Loucy (cell line): ENCODE data around the gene MSN.
"Not testable (repeated sequence)": the region's sequence is repeated elsewhere in the genome, so short reads cannot be mapped to it uniquely, and the experiment has no call there.

ENCODE experiments used
- H2AFZ ChIP-seq: fragments of 200-600 bp; sonication (generic); 2 replicates; pipeline ENCODE4 v1.6.0; 2016; ENCODE audit warnings: antibody characterized with exemption, mild to moderate bottlenecking, low read length, moderate library complexity
- H3F3A ChIP-seq: fragments of 200-600 bp; 2 replicates; pipeline ENCODE4 v1.6.0; 2016; ENCODE audit warnings: antibody characterized with exemption, low read depth, mild to moderate bottlenecking
- H3K27me3 ChIP-seq: fragments of 200-600 bp; sonication (generic); 2 replicates; pipeline ENCODE4 v1.6.1; 2014; ENCODE audit warnings: low read length, mild to moderate bottlenecking; ENCODE audit not compliant: insufficient read depth, poor library complexity, severe bottlenecking
- H3K36me3 ChIP-seq: fragments of 200-600 bp; sonication (generic); 2 replicates; pipeline ENCODE4 v1.6.1; 2016; ENCODE audit warnings: low read length; ENCODE audit not compliant: insufficient read depth
- H3K4me1 ChIP-seq: fragments of 200-600 bp; sonication (generic); 2 replicates; pipeline ENCODE4 v1.5.1; 2014; ENCODE audit warnings: low read length, mild to moderate bottlenecking; ENCODE audit not compliant: insufficient read depth, poor library complexity, severe bottlenecking
- H3K4me2 ChIP-seq: fragments of 200-600 bp; sonication (generic); 2 replicates; pipeline ENCODE4 v1.6.0; 2014; ENCODE audit warnings: antibody characterized with exemption, low read length, low read depth, mild to moderate bottlenecking; ENCODE audit not compliant: poor library complexity, severe bottlenecking
- H3K4me3 ChIP-seq: fragments of 200-600 bp; sonication (generic); 2 replicates; pipeline ENCODE4 v1.5.1; 2014; ENCODE audit warnings: low read length, mild to moderate bottlenecking, mixed read lengths; ENCODE audit not compliant: poor library complexity, severe bottlenecking
- H3K79me2 ChIP-seq: fragments of 200-600 bp; sonication (generic); 2 replicates; pipeline ENCODE4 v1.6.1; 2014; ENCODE audit warnings: low read length; ENCODE audit not compliant: insufficient read depth
- H3K9ac ChIP-seq: fragments of 200-600 bp; sonication (generic); 2 replicates; pipeline ENCODE4 v1.6.0; 2014; ENCODE audit warnings: mild to moderate bottlenecking, low read depth, low read length, moderate library complexity; ENCODE audit not compliant: poor library complexity, severe bottlenecking
- H3K9me2 ChIP-seq: fragments of 200-600 bp; sonication (generic); replicated peaks from 2 replicates; pipeline ENCODE4 v1.6.1; 2016; ENCODE audit warnings: low read depth, low read length, mixed read lengths
- H3K9me3 ChIP-seq: fragments of 200-600 bp; sonication (generic); 2 replicates; pipeline ENCODE4 v1.6.1; 2014; ENCODE audit warnings: mild to moderate bottlenecking, antibody characterized with exemption, low read length, low read depth; ENCODE audit not compliant: insufficient read depth
- H4K20me1 ChIP-seq: fragments of 200-600 bp; sonication (generic); 2 replicates; pipeline ENCODE4 v1.6.0; 2014; ENCODE audit warnings: antibody characterized with exemption, low read length, mild to moderate bottlenecking; ENCODE audit not compliant: insufficient read depth, poor library complexity, severe bottlenecking
- CTCF ChIP-seq: fragments of 200-600 bp; sonication (generic); conservative IDR thresholded peaks from 2 replicates; pipeline ENCODE4 v1.5.1; 2014; ENCODE audit warnings: mild to moderate bottlenecking, antibody characterized with exemption, low read length
- EZH2phosphoT487 ChIP-seq: fragments of 200-600 bp; IDR thresholded peaks from 2 replicates; pipeline ENCODE4 v1.6.1; 2018; ENCODE audit warnings: antibody characterized with exemption, mild to moderate bottlenecking, moderate library complexity, borderline replicate concordance

MSN gene

GRCh38 chrX:65758505-65758904, 91.1 kb downstream of the MSN start:
- H3K9ac ChIP-seq, result no peak overlapping the region
- TF ChIP-seq EZH2phosphoT487 (no peak), CTCF (no peak)
- no peaks in the 10 kb centered on the region for H3F3A ChIP-seq
- no peak overlapping the region for H3K4me3 ChIP-seq
- peaks cover 5% of the 10 kb centered on the region; the same call in 1 of the 2 replicates for H3K9me3 ChIP-seq
- H3K36me3 ChIP-seq, result no peaks in the 10 kb centered on the region; the same call in 1 of the 2 replicates
- no peaks in the 10 kb centered on the region for H3K79me2 ChIP-seq
- no peak overlapping the region for H3K4me2 ChIP-seq
- no peaks in the 10 kb centered on the region for H4K20me1 ChIP-seq
- no peaks in the 10 kb centered on the region for H3K9me2 ChIP-seq
- peaks cover 23% of the 10 kb centered on the region for H3K4me1 ChIP-seq
- H2AFZ ChIP-seq, result no peak overlapping the region
- H3K27me3 ChIP-seq, result no peaks in the 10 kb centered on the region

- H3K9me2 ChIP-seq, H3K4me3 ChIP-seq, H3K27me3 ChIP-seq, H3F3A ChIP-seq, H2AFZ ChIP-seq, H3K36me3 ChIP-seq, H4K20me1 ChIP-seq, H3K9ac ChIP-seq, H3K4me2 ChIP-seq, H3K79me2 ChIP-seq, H3K9me3 ChIP-seq: not testable (repeated sequence)
- peaks cover 23% of the 10 kb centered on the region for H3K4me1 ChIP-seq
These were observed 92.1 kb downstream of the MSN start for GRCh38 chrX:65759525-65759924.

- H3K4me3 ChIP-seq, result no peak overlapping the region
- H3K4me1 ChIP-seq, result no peaks in the 10 kb centered on the region
- no peak overlapping the region for H3K9ac ChIP-seq
- H3K79me2 ChIP-seq, result no peaks in the 10 kb centered on the region
- H4K20me1 ChIP-seq, result no peaks in the 10 kb centered on the region
- no peak overlapping the region; the same call in 1 of the 2 replicates for H2AFZ ChIP-seq
- no peak for TF ChIP-seq CTCF
- TF ChIP-seq EZH2phosphoT487, result no peak
- H3K9me2 ChIP-seq, result no peaks in the 10 kb centered on the region
- no peaks in the 10 kb centered on the region for H3K36me3 ChIP-seq
- no peak overlapping the region for H3K4me2 ChIP-seq
- no peaks in the 10 kb centered on the region for H3F3A ChIP-seq
- H3K27me3 ChIP-seq, result no peaks in the 10 kb centered on the region
- no peaks in the 10 kb centered on the region for H3K9me3 ChIP-seq
These were observed 102.3 kb downstream of the MSN start for GRCh38 chrX:65769564-65770292.

- Histone ChIP-seq H3K9me3 (no peaks in the 10 kb centered on the region), H3K4me3 (no peak overlapping the region), H3K4me1 (no peaks in the 10 kb centered on the region), H3K9me2 (no peaks in the 10 kb centered on the region), H3K4me2 (no peak overlapping the region), H3K36me3 (no peaks in the 10 kb centered on the region), H3K9ac (no peak overlapping the region), H2AFZ (no peak overlapping the region), H4K20me1 (no peaks in the 10 kb centered on the region), H3K27me3 (no peaks in the 10 kb centered on the region), H3K79me2 (no peaks in the 10 kb centered on the region), H3F3A (no peaks in the 10 kb centered on the region)
- TF ChIP-seq EZH2phosphoT487 (no peak), CTCF (no peak)
These were observed 105.4 kb downstream of the MSN start for GRCh38 chrX:65772842-65773241.
